Trophoblast cell (in vitro differentiated cells and primary cell): ENCODE measurements around the gene SDR42E2.

Source experiments
- DNase-seq, 2 donors: peaks; one replicate each; pipeline ENCODE4 v3.0.0-alpha.2; 2016
- H2AFZ ChIP-seq: 2 replicates; pipeline ENCODE4 v1.6.1; 2013; ENCODE audit warnings: low read length, moderate library complexity, mild to moderate bottlenecking; ENCODE audit not compliant: insufficient read depth, poor library complexity
- H2AK5ac ChIP-seq: 2 replicates; pipeline ENCODE4 v1.6.1; 2013; ENCODE audit warnings: mild to moderate bottlenecking, low read length
- H2BK120ac ChIP-seq: 2 replicates; pipeline ENCODE4 v1.6.1; 2013; ENCODE audit warnings: low read length, mild to moderate bottlenecking, moderate library complexity; ENCODE audit not compliant: insufficient read depth, poor library complexity
- H2BK12ac ChIP-seq: 2 replicates; pipeline ENCODE4 v1.6.1; 2013; ENCODE audit warnings: mild to moderate bottlenecking, low read length, moderate library complexity
- H2BK5ac ChIP-seq: 2 replicates; pipeline ENCODE4 v1.6.1; 2013; ENCODE audit warnings: low read length, low read depth, moderate library complexity, mild to moderate bottlenecking; ENCODE audit not compliant: poor library complexity
- H3K14ac ChIP-seq: 2 replicates; pipeline ENCODE4 v1.6.1; 2013; ENCODE audit warnings: mild to moderate bottlenecking, low read length
- H3K18ac ChIP-seq: 2 replicates; pipeline ENCODE4 v1.6.1; 2013; ENCODE audit warnings: mild to moderate bottlenecking, low read length
- H3K23ac ChIP-seq: 2 replicates; pipeline ENCODE4 v1.6.1; 2013; ENCODE audit warnings: low read length
- H3K27ac ChIP-seq: 2 replicates; pipeline ENCODE4 v1.5.1; 2013; ENCODE audit warnings: low read depth, mild to moderate bottlenecking, inconsistent platforms, low read length, moderate library complexity
- H3K27me3 ChIP-seq: 2 replicates; pipeline ENCODE4 v1.6.1; 2013; ENCODE audit warnings: inconsistent platforms, mild to moderate bottlenecking, low read length, moderate library complexity; ENCODE audit not compliant: insufficient read depth
- H3K36me3 ChIP-seq, 2 experiments: 1 replicate in 1 of 2; 2 replicates in 1 of 2; pipeline ENCODE4 v1.6.1; 2013; ENCODE audit warnings: low read length in 2 of 2, mild to moderate bottlenecking in 2 of 2, moderate library complexity in 1 of 2; ENCODE audit not compliant: insufficient read depth in 2 of 2, control insufficient read depth in 1 of 2
- H3K4ac ChIP-seq: 2 replicates; pipeline ENCODE4 v1.6.1; 2013; ENCODE audit warnings: low read depth, mild to moderate bottlenecking, low read length, moderate library complexity
- H3K4me1 ChIP-seq, 2 experiments: 1 replicate in 1 of 2; 2 replicates in 1 of 2; pipeline ENCODE4 v1.6.1; 2013; ENCODE audit warnings: low read length in 2 of 2, mild to moderate bottlenecking in 2 of 2, moderate library complexity in 1 of 2; ENCODE audit not compliant: insufficient read depth in 2 of 2, control insufficient read depth in 1 of 2
- H3K4me2 ChIP-seq: 2 replicates; pipeline ENCODE4 v1.6.1; 2013; ENCODE audit warnings: inconsistent platforms, mild to moderate bottlenecking, low read length, moderate library complexity
- H3K4me3 ChIP-seq: 2 replicates; pipeline ENCODE4 v1.5.1; 2013; ENCODE audit warnings: mild to moderate bottlenecking, low read depth, low read length, inconsistent platforms
- H3K79me1 ChIP-seq: one replicate; pipeline ENCODE4 v1.6.1; 2013; ENCODE audit warnings: low read length
- H3K79me2 ChIP-seq: 2 replicates; pipeline ENCODE4 v1.6.1; 2013; ENCODE audit warnings: low read length, mild to moderate bottlenecking; ENCODE audit not compliant: control insufficient read depth, insufficient read depth, poor library complexity
- H3K9ac ChIP-seq: 2 replicates; pipeline ENCODE4 v1.6.1; 2013; ENCODE audit warnings: mild to moderate bottlenecking, low read length
- H3K9me3 ChIP-seq: 2 replicates; pipeline ENCODE4 v1.6.1; 2013; ENCODE audit warnings: low read depth, mild to moderate bottlenecking, control low read depth, inconsistent platforms, low read length; ENCODE audit not compliant: insufficient read depth
- H4K12ac ChIP-seq: 2 replicates; pipeline ENCODE4 v1.6.1; 2013; ENCODE audit warnings: low read depth, mild to moderate bottlenecking, low read length, moderate library complexity
- H4K8ac ChIP-seq: 2 replicates; pipeline ENCODE4 v1.6.1; 2013; ENCODE audit warnings: low read depth, mild to moderate bottlenecking, low read length, moderate library complexity
- H4K91ac ChIP-seq: one replicate; pipeline ENCODE4 v1.6.1; 2013; ENCODE audit warnings: low read depth, mild to moderate bottlenecking, low read length, moderate library complexity
- WGBS: extraction: QIAGEN DNeasy Blood & Tissue Kit; methylation state at CpG from one replicate; pipeline ENCODE4 v1.1.7; 2013; ENCODE audit warnings: missing lambda C conversion rate; ENCODE audit not compliant: insufficient read length, insufficient coverage; ENCODE audit errors: extremely low coverage; 5-methylcytosine and 5-hydroxymethylcytosine counted together

SDR42E2 gene

DNA sequence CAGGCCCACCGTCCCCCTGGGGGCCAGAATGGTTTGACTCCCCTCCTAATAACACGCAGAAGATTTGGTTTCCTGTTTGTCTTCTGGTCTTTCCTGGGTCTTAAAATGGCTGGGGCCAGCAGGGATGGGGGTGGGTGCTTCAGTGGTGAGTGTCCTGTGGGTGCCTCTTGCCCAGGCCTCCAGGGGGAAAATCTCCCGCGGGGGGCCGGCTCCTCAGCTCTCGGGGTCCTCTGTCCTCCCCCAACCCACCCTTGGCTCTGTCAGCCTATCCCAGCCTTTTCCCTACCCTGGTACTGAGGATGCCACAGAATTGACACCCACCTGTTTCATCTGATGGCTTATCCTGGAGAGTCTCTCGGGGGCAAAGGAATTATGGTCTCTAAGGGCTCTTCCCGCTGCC, 23.8 kb upstream of the SDR42E2 start:
- H3K9ac ChIP-seq, result no peak overlapping the region
- H4K91ac ChIP-seq, result no peak overlapping the region
- no peaks in the 10 kb centered on the region for H3K27me3 ChIP-seq
- H3K79me2 ChIP-seq, result no peaks in the 10 kb centered on the region
- no peaks in the 10 kb centered on the region for H3K4me1 ChIP-seq
- H3K23ac ChIP-seq, result no peak overlapping the region
- H3K36me3 ChIP-seq, result no peaks in the 10 kb centered on the region
- H3K4ac ChIP-seq, result no peak overlapping the region
- H4K12ac ChIP-seq, result no peak overlapping the region
- H2BK12ac ChIP-seq, result no peak overlapping the region
- H3K4me2 ChIP-seq, result no peak overlapping the region
- H2AFZ ChIP-seq, result no peak overlapping the region
- DNase-seq, result no peak
- no peak overlapping the region for H2BK120ac ChIP-seq
- H3K27ac ChIP-seq, result no peak overlapping the region
- H2AK5ac ChIP-seq, result no peak overlapping the region
- H2BK5ac ChIP-seq, result no peak overlapping the region
- H3K4me3 ChIP-seq, result no peak overlapping the region
- no peak overlapping the region for H3K18ac ChIP-seq
- no peaks in the 10 kb centered on the region for H3K9me3 ChIP-seq
- H4K8ac ChIP-seq, result no peak overlapping the region
- no peaks in the 10 kb centered on the region for H3K79me1 ChIP-seq
- WGBS, result no CpG with 5 or more reads among the region's 8 CpGs
- H3K14ac ChIP-seq, result no peak overlapping the region

- no peak overlapping the region for H3K4me2 ChIP-seq
These were observed 23.3 kb upstream of the SDR42E2 start for GRCh38 chr16:22139008-22139407.

GRCh38 chr16:22139732-22140131, 22.6 kb upstream of the SDR42E2 start:
- no peak overlapping the region for H2BK12ac ChIP-seq
- H4K8ac ChIP-seq, result no peak overlapping the region
- H3K23ac ChIP-seq, result no peak overlapping the region
- no peak overlapping the region for H2AFZ ChIP-seq
- H3K9me3 ChIP-seq, result no peaks in the 10 kb centered on the region
- no peak overlapping the region for H3K18ac ChIP-seq
- H3K4ac ChIP-seq, result no peak overlapping the region
- H3K79me2 ChIP-seq, result no peaks in the 10 kb centered on the region
- H3K27me3 ChIP-seq, result no peaks in the 10 kb centered on the region
- no peak overlapping the region for H3K14ac ChIP-seq
- H3K27ac ChIP-seq, result no peak overlapping the region
- no peak overlapping the region for H2BK5ac ChIP-seq
- H3K4me2 ChIP-seq, result no peak overlapping the region
- H3K79me1 ChIP-seq, result no peaks in the 10 kb centered on the region
- no peaks in the 10 kb centered on the region for H3K36me3 ChIP-seq
- no peak overlapping the region for H4K91ac ChIP-seq
- H3K4me1 ChIP-seq, result no peaks in the 10 kb centered on the region
- H4K12ac ChIP-seq, result no peak overlapping the region
- H3K4me3 ChIP-seq, result no peak overlapping the region
- H2BK120ac ChIP-seq, result no peak overlapping the region
- H3K9ac ChIP-seq, result no peak overlapping the region
- no CpG with 5 or more reads among the region's 1 CpG for WGBS
- no peak overlapping the region for H2AK5ac ChIP-seq
- DNase-seq, result no peak

More at GRCh38 chr16:22139008-22139407, 23.3 kb upstream of the SDR42E2 start:
- Histone ChIP-seq H2AFZ (no peak overlapping the region), H3K36me3 (no peaks in the 10 kb centered on the region), H2BK5ac (no peak overlapping the region), H2BK120ac (no peak overlapping the region), H3K9me3 (no peaks in the 10 kb centered on the region), H4K91ac (no peak overlapping the region), H3K4ac (no peak overlapping the region), H4K12ac (no peak overlapping the region), H3K9ac (no peak overlapping the region), H2BK12ac (no peak overlapping the region), H3K23ac (no peak overlapping the region), H4K8ac (no peak overlapping the region), H3K14ac (no peak overlapping the region), H3K27me3 (no peaks in the 10 kb centered on the region), H3K27ac (no peak overlapping the region), H3K18ac (no peak overlapping the region), H3K4me3 (no peak overlapping the region), H2AK5ac (no peak overlapping the region), H3K4me1 (no peaks in the 10 kb centered on the region), H3K79me2 (no peaks in the 10 kb centered on the region), H3K79me1 (no peaks in the 10 kb centered on the region)
- DNase-seq, result peak in 1 of 2 donors; percentile 13
- whole genome bisulfite sequencing, result no CpG with 5 or more reads among the region's 7 CpGs

GRCh38 chr16:22141767-22142166, 20.5 kb upstream of the SDR42E2 start:
- no CpG with 5 or more reads among the region's 1 CpG for WGBS
- H2BK120ac ChIP-seq, result no peak overlapping the region
- H3K9ac ChIP-seq, result no peak overlapping the region
- no peaks in the 10 kb centered on the region for H3K36me3 ChIP-seq
- no peak overlapping the region for H3K14ac ChIP-seq
- no peak overlapping the region for H4K8ac ChIP-seq
- H2BK5ac ChIP-seq, result no peak overlapping the region
- no peaks in the 10 kb centered on the region for H3K27me3 ChIP-seq
- no peak overlapping the region for H4K91ac ChIP-seq
- no peaks in the 10 kb centered on the region for H3K79me2 ChIP-seq
- H2AK5ac ChIP-seq, result no peak overlapping the region
- no peak overlapping the region for H2BK12ac ChIP-seq
- H3K18ac ChIP-seq, result no peak overlapping the region
- no peak overlapping the region for H3K4me2 ChIP-seq
- no peak overlapping the region for H3K4me3 ChIP-seq
- peak in 1 of 2 donors; percentile 18 for DNase-seq
- H3K4me1 ChIP-seq, result no peaks in the 10 kb centered on the region
- no peaks in the 10 kb centered on the region for H3K9me3 ChIP-seq
- H3K79me1 ChIP-seq, result no peaks in the 10 kb centered on the region
- H4K12ac ChIP-seq, result no peak overlapping the region
- no peak overlapping the region for H3K27ac ChIP-seq
- H3K23ac ChIP-seq, result no peak overlapping the region
- no peak overlapping the region for H3K4ac ChIP-seq
- H2AFZ ChIP-seq, result no peak overlapping the region
